NT2/D1 (cell line): ENCODE data around the gene ZNF574.

Source experiments
- DNase-seq: peaks from one replicate; pipeline ENCODE4 v3.0.0-alpha.2; 2011; ENCODE audit warnings: low read depth, low spot score
- H3K27me3 ChIP-seq: 2 replicates; pipeline ENCODE4 v1.6.0; 2011; ENCODE audit warnings: mild to moderate bottlenecking; ENCODE audit not compliant: insufficient read length, insufficient read depth
- H3K36me3 ChIP-seq: 2 replicates; pipeline ENCODE4 v1.6.1; 2011; ENCODE audit warnings: mild to moderate bottlenecking, low read length, mixed read lengths; ENCODE audit not compliant: insufficient read depth, insufficient read length
- H3K4me1 ChIP-seq: 2 replicates; pipeline ENCODE4 v1.5.1; 2011; ENCODE audit not compliant: insufficient read depth, insufficient read length
- H3K4me3 ChIP-seq: 2 replicates; pipeline ENCODE4 v1.5.1; 2011; ENCODE audit warnings: low read depth; ENCODE audit not compliant: insufficient read length
- H3K9ac ChIP-seq: 2 replicates; pipeline ENCODE4 v1.6.0; 2011; ENCODE audit warnings: low read depth; ENCODE audit not compliant: insufficient read length
- H3K9me3 ChIP-seq: 2 replicates; pipeline ENCODE4 v1.5.1; 2011; ENCODE audit warnings: mild to moderate bottlenecking, low read length; ENCODE audit not compliant: insufficient read depth
- SUZ12 ChIP-seq: IDR thresholded peaks from 2 replicates; pipeline ENCODE4 v1.6.1; 2011; ENCODE audit not compliant: insufficient read length, insufficient read depth; ENCODE audit errors: extremely low read depth
- YY1 ChIP-seq: IDR thresholded peaks from 2 replicates; pipeline ENCODE4 v1.6.1; 2011; ENCODE audit not compliant: insufficient read length, insufficient read depth
- ZNF274 ChIP-seq: IDR thresholded peaks from 2 replicates; pipeline ENCODE4 v1.6.1; 2011; ENCODE audit warnings: mild to moderate bottlenecking, low read depth, low read length

The ZNF574 gene

GRCh38 chr19:42091300-42091699 lies 15.3 kb downstream of the ZNF574 start:
- no peak overlapping the region for H3K9ac ChIP-seq
- no peak overlapping the region for H3K4me3 ChIP-seq
- H3K36me3 ChIP-seq, result no peaks in the 10 kb centered on the region

GRCh38 chr19:42091742-42092141 lies 15.8 kb downstream of the ZNF574 start:
- no peak overlapping the region for H3K4me3 ChIP-seq
- DNase-seq, result no peak
- peaks cover 8% of the 10 kb centered on the region for H3K4me1 ChIP-seq
- no peaks in the 10 kb centered on the region for H3K27me3 ChIP-seq
- H3K9me3 ChIP-seq, result no peaks in the 10 kb centered on the region
- H3K9ac ChIP-seq, result no peak overlapping the region
- no peak for TF ChIP-seq SUZ12
- TF ChIP-seq ZNF274, result no peak
- no peak for TF ChIP-seq YY1
- no peaks in the 10 kb centered on the region for H3K36me3 ChIP-seq

More at GRCh38 chr19:42091300-42091699, 15.3 kb downstream of the ZNF574 start:
- Histone ChIP-seq H3K27me3 (no peaks in the 10 kb centered on the region), H3K9me3 (no peaks in the 10 kb centered on the region), H3K4me1 (peaks cover 10% of the 10 kb centered on the region)
- DNase-seq, result no peak
- no peak for TF ChIP-seq ZNF274

GRCh38 chr19:42092350-42092749 lies 16.4 kb downstream of the ZNF574 start:
- Histone ChIP-seq H3K4me1 (peaks cover 8% of the 10 kb centered on the region), H3K4me3 (no peak overlapping the region), H3K27me3 (no peaks in the 10 kb centered on the region), H3K9ac (no peak overlapping the region), H3K36me3 (no peaks in the 10 kb centered on the region), H3K9me3 (no peaks in the 10 kb centered on the region)
- no peak for DNase-seq
- TF ChIP-seq YY1, result no peak
- no peak for TF ChIP-seq SUZ12
- no peak for TF ChIP-seq ZNF274

- Histone ChIP-seq H3K36me3 (no peaks in the 10 kb centered on the region), H3K27me3 (no peaks in the 10 kb centered on the region), H3K9me3 (no peaks in the 10 kb centered on the region), H3K4me3 (no peak overlapping the region), H3K4me1 (peaks cover 8% of the 10 kb centered on the region), H3K9ac (no peak overlapping the region)
- no peak for DNase-seq
- TF ChIP-seq ZNF274 (no peak), SUZ12 (no peak), YY1 (no peak)
Observed at GRCh38 chr19:42093505-42093904, 17.5 kb downstream of the ZNF574 start.

- Histone ChIP-seq H3K36me3 (no peaks in the 10 kb centered on the region), H3K27me3 (no peaks in the 10 kb centered on the region), H3K4me3 (no peak overlapping the region), H3K9ac (no peak overlapping the region), H3K9me3 (no peaks in the 10 kb centered on the region), H3K4me1 (peaks cover 8% of the 10 kb centered on the region)
- no peak for DNase-seq
- no peak for TF ChIP-seq SUZ12
- no peak for TF ChIP-seq ZNF274
- TF ChIP-seq YY1, result no peak
Observed at GRCh38 chr19:42093926-42094325, 18.0 kb downstream of the ZNF574 start.

- no peak overlapping the region for H3K4me3 ChIP-seq
- TF ChIP-seq YY1 (no peak), SUZ12 (no peak)
- H3K27me3 ChIP-seq, result no peaks in the 10 kb centered on the region
- H3K9me3 ChIP-seq, result no peaks in the 10 kb centered on the region
- no peak overlapping the region for H3K9ac ChIP-seq
- H3K4me1 ChIP-seq, result peaks cover 12% of the 10 kb centered on the region
- H3K36me3 ChIP-seq, result no peaks in the 10 kb centered on the region
- no peak for DNase-seq
Observed at GRCh38 chr19:42095142-42095813, 19.3 kb downstream of the ZNF574 start.

- no peaks in the 10 kb centered on the region for H3K27me3 ChIP-seq
- H3K9ac ChIP-seq, result no peak overlapping the region
- TF ChIP-seq SUZ12, result no peak
- no peaks in the 10 kb centered on the region for H3K9me3 ChIP-seq
- no peak for DNase-seq
- no peaks in the 10 kb centered on the region for H3K36me3 ChIP-seq
- no peak overlapping the region for H3K4me3 ChIP-seq
- peaks cover 12% of the 10 kb centered on the region for H3K4me1 ChIP-seq
Observed at GRCh38 chr19:42095814-42096230, 19.9 kb downstream of the ZNF574 start.
